ENCODE data around the gene LMO1.
A peak's percentile ranks its signal among the peaks of the same experiment; 100 is the strongest.

LMO1 gene

GRCh38 chr11:8288166-8288772, 24.6 kb upstream of the LMO1 start:
- DNase-seq (ENCODE audit: low read depth) = no peak

- DNase-seq (ENCODE audit: low read depth) = no peak
Observed at GRCh38 chr11:8287703-8288102, 24.0 kb upstream of the LMO1 start.

- no peak for DNase-seq (ENCODE audit: low read depth)
Observed at GRCh38 chr11:8287297-8287696, 23.6 kb upstream of the LMO1 start.

GRCh38 chr11:8286886-8287285, 23.2 kb upstream of the LMO1 start:
- DNase-seq (ENCODE audit: low read depth) = no peak

GRCh38 chr11:8285796-8286195, 22.1 kb upstream of the LMO1 start:
- no peak for DNase-seq (ENCODE audit: low read depth)

GRCh38 chr11:8285228-8285627, 21.6 kb upstream of the LMO1 start:
- no peak for DNase-seq (ENCODE audit: low read depth)

GRCh38 chr11:8283465-8284230, 20.0 kb upstream of the LMO1 start:
- no peak for DNase-seq (ENCODE audit: low read depth)

- no peak for DNase-seq (ENCODE audit: low read depth)
Observed at GRCh38 chr11:8283100-8283464, 19.4 kb upstream of the LMO1 start.

- no peak for DNase-seq (ENCODE audit: low read depth)
Observed at GRCh38 chr11:8282631-8283030, 19.0 kb upstream of the LMO1 start.

- DNase-seq (ENCODE audit: low read depth) = no peak
Observed at GRCh38 chr11:8281266-8281665, 17.6 kb upstream of the LMO1 start.

- DNase-seq (ENCODE audit: low read depth) = no peak
Observed at GRCh38 chr11:8277691-8278090, 14.0 kb upstream of the LMO1 start.

GRCh38 chr11:8276528-8276927, 12.8 kb upstream of the LMO1 start:
- DNase-seq (ENCODE audit: low read depth) = no peak

GRCh38 chr11:8273287-8273686, 9.6 kb upstream of the LMO1 start:
- peak; percentile 50 for DNase-seq (ENCODE audit: low read depth)

GRCh38 chr11:8271106-8271886, 7.6 kb upstream of the LMO1 start:
- DNase-seq (ENCODE audit: low read depth) = no peak

- DNase-seq (ENCODE audit: low read depth) = no peak
Observed at GRCh38 chr11:8269636-8270035, 6.0 kb upstream of the LMO1 start.

GRCh38 chr11:8268530-8269400, 5.1 kb upstream of the LMO1 start:
- DNase-seq (ENCODE audit: low read depth) = no peak

- DNase-seq (ENCODE audit: low read depth) = no peak
Observed at GRCh38 chr11:8267831-8268529, 4.3 kb upstream of the LMO1 start.

GRCh38 chr11:8267280-8267679, 3.6 kb upstream of the LMO1 start:
- DNase-seq (ENCODE audit: low read depth) = no peak

GRCh38 chr11:8266246-8267241, 2.9 kb upstream of the LMO1 start:
- DNase-seq (ENCODE audit: low read depth) = no peak

GRCh38 chr11:8265681-8266241, 2.1 kb upstream of the LMO1 start:
- DNase-seq (ENCODE audit: low read depth) = peak; percentile 17

Measured in ELR (cell line).